ENCODE data around the gene NFXL1. TPM values are rescaled to one million over a fixed set of nuclear protein-coding genes. Genes with fewer than 3 reads are reported as not detected.

NFXL1 gene
- total and polyA plus RNA-seq, 4 experiments from 2014 or later, result 7.7 to 21.1 (median 12.7) TPM

DNA sequence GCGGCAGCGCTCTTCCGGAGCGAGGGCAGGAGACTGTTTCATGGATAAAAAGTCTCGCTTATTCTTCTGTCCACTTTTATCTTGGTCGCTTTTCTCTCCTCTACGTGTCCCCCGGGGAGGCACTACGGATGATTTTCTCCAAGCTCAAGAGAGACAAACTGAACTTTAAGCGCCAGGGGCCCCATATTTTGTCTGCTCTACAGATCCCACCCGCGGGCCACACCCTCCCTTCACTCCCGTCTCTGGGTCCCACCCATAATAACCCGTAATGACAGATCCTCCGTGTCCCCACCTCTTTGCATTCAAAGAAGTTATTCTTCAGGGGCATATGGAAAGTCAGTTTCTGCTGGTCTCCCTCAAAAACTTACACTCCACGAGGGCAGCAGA lies 76.5 kb downstream of the NFXL1 start, which contains the start of gene CORIN:
Gene CORIN, minus strand, starts transcription at position 160 of the 387 bp plus-strand sequence. Its CDS starts 118 bp downstream, at position 42.
- ChIA-PET POLR2A (ENCODE audit: partially characterized antibody) (interaction anchor here (0.9 to 1.9 kb wide), 5 partner anchors 10 to 306 kb away, joined by 3 to 4 read pairs (median 3); partner anchors contain the start of gene NFXL1), CTCF (ENCODE audit: partially characterized antibody) (interaction anchor here (0.7 to 5.8 kb wide), 6 partner anchors 10 to 168 kb away, joined by 3 to 53 read pairs (median 6); no protein-coding TSS in a partner anchor)
- H3K27me3 ChIP-seq (ENCODE audit: insufficient read depth, low read length), result no peaks in the 10 kb centered on the region
- peak within 1 kb of the TSS; percentile 54 to 81 for H3K4me3 ChIP-seq (ENCODE audit: low read length in 2 of 2)
- H3K4me3 Mint-ChIP-seq, result peak within 1 kb of the TSS; percentile 87 to 93 (median 89)
- H3K9me3 ChIP-seq (ENCODE audit: control insufficient read depth in 1 of 2, low read length in 2 of 2), result no peaks in the 10 kb centered on the region
- H3K36me3 Mint-ChIP-seq, result no peaks in the 10 kb centered on the region
- intact Hi-C loops (cut with micrococcal nuclease), result loop anchor here (1.0 to 2.0 kb wide), 2 partner anchors 76 to 95 kb away; partner anchors contain the start of gene NFXL1
- no peaks in the 10 kb centered on the region for H3K36me3 ChIP-seq (ENCODE audit: insufficient read depth, low read length)
- H3K4me1 ChIP-seq (ENCODE audit: insufficient read depth, low read length), result peaks cover 25% of the 10 kb centered on the region
- peaks cover 14 to 47% (median 20%) of the 10 kb centered on the region in 4 donors for H3K4me1 Mint-ChIP-seq
- peak in 1 of 5 donors; percentile 30 for DNase-seq
- H3K27ac ChIP-seq (ENCODE audit: low read depth, low read length), result no peak within 1 kb of the TSS
- peaks cover 0 to 3% (median 0%) of the 10 kb centered on the region in 8 donors for H3K9me3 Mint-ChIP-seq
- H3K27me3 Mint-ChIP-seq, result no peaks in the 10 kb centered on the region
- H3K27ac Mint-ChIP-seq, result peak within 1 kb of the TSS; percentile 36 to 75 (median 61)

GRCh38 chr4:47837094-47837907 lies 77.1 kb downstream of the NFXL1 start:
- H3K9me3 ChIP-seq (ENCODE audit: control insufficient read depth in 1 of 2, low read length in 2 of 2), result no peaks in the 10 kb centered on the region
- peaks cover 0 to 3% (median 0%) of the 10 kb centered on the region in 8 donors for H3K9me3 Mint-ChIP-seq
- H3K4me1 ChIP-seq (ENCODE audit: insufficient read depth, low read length), result peaks cover 25% of the 10 kb centered on the region
- H3K27ac ChIP-seq (ENCODE audit: low read depth, low read length), result no peak overlapping the region
- ChIA-PET CTCF (ENCODE audit: partially characterized antibody) (interaction anchor here (0.7 to 5.8 kb wide), 22 partner anchors 9 to 168 kb away, joined by 3 to 53 read pairs (median 4); no protein-coding TSS in a partner anchor), POLR2A (ENCODE audit: partially characterized antibody) (interaction anchor here (0.9 to 1.9 kb wide), 5 partner anchors 9 to 306 kb away, joined by 3 to 4 read pairs (median 3); partner anchors contain the start of gene NFXL1)
- no peaks in the 10 kb centered on the region for H3K27me3 ChIP-seq (ENCODE audit: insufficient read depth, low read length)
- no peaks in the 10 kb centered on the region for H3K36me3 Mint-ChIP-seq
- DNase-seq, result peak; percentile 37 to 60 (median 40)
- intact Hi-C loops (cut with micrococcal nuclease), result loop anchor here (1.0 kb wide), 1 partner anchor 77 kb away; the partner anchor contains the start of gene NFXL1
- peak overlapping the region in 6 of 7 donors; percentile 36 to 75 (median 62) for H3K27ac Mint-ChIP-seq
- peak overlapping the region; percentile 54 to 81 for H3K4me3 ChIP-seq (ENCODE audit: low read length in 2 of 2)
- peaks cover 14 to 47% (median 20%) of the 10 kb centered on the region in 4 donors for H3K4me1 Mint-ChIP-seq
- peak overlapping the region; percentile 87 to 93 (median 89) for H3K4me3 Mint-ChIP-seq
- no peaks in the 10 kb centered on the region for H3K36me3 ChIP-seq (ENCODE audit: insufficient read depth, low read length)
- H3K27me3 Mint-ChIP-seq, result no peaks in the 10 kb centered on the region

DNA sequence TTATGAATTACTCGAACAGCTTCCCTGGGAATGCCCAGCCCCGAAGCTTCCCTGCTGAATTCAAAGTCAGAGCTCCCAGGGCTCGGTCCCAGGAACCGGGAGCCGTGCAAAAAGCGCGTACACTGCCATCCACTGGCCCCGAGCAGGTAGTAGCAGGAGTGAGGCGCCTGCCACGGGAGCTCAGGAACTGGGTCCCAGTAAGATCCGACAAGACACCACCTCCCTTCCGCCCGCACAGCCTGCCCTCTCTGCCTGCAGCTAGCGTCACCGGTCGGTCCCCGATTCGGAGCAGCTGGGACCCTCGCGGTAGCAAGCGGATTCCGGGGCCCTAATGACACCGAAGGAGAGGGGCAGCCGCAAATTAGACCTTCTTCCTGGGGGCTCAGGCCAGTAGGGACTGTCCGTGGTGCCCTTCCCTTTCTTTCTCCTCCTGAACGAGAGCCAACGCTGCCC lies 77.7 kb downstream of the NFXL1 start:
- DNase-seq, result peak; percentile 30 to 66 (median 41)
- peak overlapping the region; percentile 87 to 93 (median 89) for H3K4me3 Mint-ChIP-seq
- peak overlapping the region; percentile 4 to 75 (median 48) for H3K27ac Mint-ChIP-seq
- no peak overlapping the region for H3K27ac ChIP-seq (ENCODE audit: low read depth, low read length)
- H3K27me3 ChIP-seq (ENCODE audit: insufficient read depth, low read length), result no peaks in the 10 kb centered on the region
- peak overlapping the region; percentile 54 to 81 for H3K4me3 ChIP-seq (ENCODE audit: low read length in 2 of 2)
- peaks cover 0 to 3% (median 0%) of the 10 kb centered on the region in 8 donors for H3K9me3 Mint-ChIP-seq
- no peaks in the 10 kb centered on the region for H3K27me3 Mint-ChIP-seq
- H3K36me3 Mint-ChIP-seq, result no peaks in the 10 kb centered on the region
- H3K9me3 ChIP-seq (ENCODE audit: control insufficient read depth in 1 of 2, low read length in 2 of 2), result no peaks in the 10 kb centered on the region
- CTCF ChIA-PET (ENCODE audit: partially characterized antibody), result interaction anchor here (0.7 to 5.8 kb wide), 25 partner anchors 8 to 167 kb away, joined by 3 to 53 read pairs (median 4); no protein-coding TSS in a partner anchor
- POLR2A ChIA-PET (ENCODE audit: partially characterized antibody), result interaction anchor here (1.0 to 1.9 kb wide), 5 partner anchors 9 to 150 kb away, joined by 3 to 4 read pairs (median 4); partner anchors contain the start of gene NFXL1
- no peaks in the 10 kb centered on the region for H3K36me3 ChIP-seq (ENCODE audit: insufficient read depth, low read length)
- peaks cover 25% of the 10 kb centered on the region for H3K4me1 ChIP-seq (ENCODE audit: insufficient read depth, low read length)
- intact Hi-C loops (cut with micrococcal nuclease), result loop anchor here (1.0 kb wide), 3 partner anchors 9 to 168 kb away; partner anchors contain the start of gene NFXL1
- peaks cover 14 to 47% (median 20%) of the 10 kb centered on the region in 4 donors for H3K4me1 Mint-ChIP-seq

- no peak overlapping the region for H3K27ac ChIP-seq (ENCODE audit: low read depth, low read length)
- peak overlapping the region in 1 of 7 donors; percentile 46 for H3K27ac Mint-ChIP-seq
- H3K27me3 Mint-ChIP-seq, result peaks cover 0 to 1% of the 10 kb centered on the region in 2 donors
- no peaks in the 10 kb centered on the region for H3K36me3 Mint-ChIP-seq
- H3K4me1 Mint-ChIP-seq, result peaks cover 14 to 47% (median 20%) of the 10 kb centered on the region in 4 donors
- no peaks in the 10 kb centered on the region for H3K36me3 ChIP-seq (ENCODE audit: insufficient read depth, low read length)
- ChIA-PET CTCF (ENCODE audit: partially characterized antibody) (interaction anchor here (1.5 to 3.5 kb wide), 3 partner anchors 12 to 166 kb away, joined by 3 to 19 read pairs (median 6); no protein-coding TSS in a partner anchor), POLR2A (ENCODE audit: partially characterized antibody) (interaction anchor here (1.0 kb wide), 1 partner anchor 79 kb away, joined by 4 read pairs; the partner anchor contains the start of gene NFXL1)
- intact Hi-C loops (cut with micrococcal nuclease), result no loop called here
- H3K4me3 Mint-ChIP-seq, result peak overlapping the region in 5 of 8 donors; percentile 88 to 93 (median 89)
- peaks cover 25% of the 10 kb centered on the region for H3K4me1 ChIP-seq (ENCODE audit: insufficient read depth, low read length)
- peaks cover 0 to 3% (median 0%) of the 10 kb centered on the region in 8 donors for H3K9me3 Mint-ChIP-seq
- no peaks in the 10 kb centered on the region for H3K9me3 ChIP-seq (ENCODE audit: control insufficient read depth in 1 of 2, low read length in 2 of 2)
- H3K4me3 ChIP-seq (ENCODE audit: low read length in 2 of 2), result no peak overlapping the region
- DNase-seq, result no peak
- H3K27me3 ChIP-seq (ENCODE audit: insufficient read depth, low read length), result no peaks in the 10 kb centered on the region
These were observed 78.9 kb downstream of the NFXL1 start for GRCh38 chr4:47835494-47835893.

DNA sequence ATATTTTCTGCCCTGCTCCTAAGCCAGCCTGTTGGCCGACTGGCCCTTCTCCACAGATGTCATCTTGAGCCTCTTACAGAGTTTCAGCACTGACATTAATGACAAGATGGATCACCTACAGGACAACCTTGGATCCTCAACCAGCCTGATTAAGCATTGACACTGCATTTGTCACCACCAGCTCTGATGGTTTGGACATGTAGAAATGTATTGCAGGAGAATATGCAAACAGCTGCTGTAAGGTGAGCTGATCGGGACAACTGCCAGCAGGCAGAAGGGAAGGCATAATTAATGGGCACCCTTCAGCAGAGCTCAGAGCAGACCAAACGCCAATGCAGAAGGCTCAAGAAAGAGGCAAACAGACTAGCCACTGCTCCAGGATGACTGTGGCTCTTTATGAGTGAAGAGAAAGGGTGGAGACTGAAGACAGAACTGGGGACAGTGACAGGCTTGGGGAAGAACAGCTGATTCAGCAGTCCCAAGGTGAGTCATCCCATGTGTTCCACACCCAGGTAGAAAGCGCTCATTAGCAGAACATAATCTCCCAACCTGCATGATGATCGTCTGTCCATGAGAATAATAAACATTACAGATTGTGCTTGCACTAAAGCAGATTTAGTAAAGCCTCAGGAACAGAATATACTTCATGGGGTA lies 83.2 kb downstream of the NFXL1 start:
- Histone ChIP-seq H3K36me3 (ENCODE audit: insufficient read depth, low read length) (no peaks in the 10 kb centered on the region), H3K4me3 (ENCODE audit: low read length in 2 of 2) (no peak overlapping the region), H3K9me3 (ENCODE audit: control insufficient read depth in 1 of 2, low read length in 2 of 2) (no peaks in the 10 kb centered on the region), H3K27me3 (ENCODE audit: insufficient read depth, low read length) (no peaks in the 10 kb centered on the region), H3K27ac (ENCODE audit: low read depth, low read length) (no peak overlapping the region), H3K4me1 (ENCODE audit: insufficient read depth, low read length) (peaks cover 21% of the 10 kb centered on the region)
- Mint-ChIP-seq H3K36me3 (no peaks in the 10 kb centered on the region), H3K27me3 (peaks cover 0 to 3% of the 10 kb centered on the region in 2 donors), H3K4me3 (no peak overlapping the region), H3K27ac (no peak overlapping the region), H3K9me3 (peaks cover 0 to 3% (median 0%) of the 10 kb centered on the region in 8 donors), H3K4me1 (peaks cover 11 to 30% (median 21%) of the 10 kb centered on the region in 4 donors)
- intact Hi-C loops (cut with micrococcal nuclease), result no loop called here
- ChIA-PET CTCF (ENCODE audit: partially characterized antibody) (interaction anchor here (1.2 to 1.5 kb wide), 2 partner anchors 8 to 10 kb away, joined by 3 to 4 read pairs; no protein-coding TSS in a partner anchor), POLR2A (ENCODE audit: partially characterized antibody) (no interaction called here)
- no peak for DNase-seq

GRCh38 chr4:47830265-47831025 lies 83.9 kb downstream of the NFXL1 start:
- Histone ChIP-seq H3K36me3 (ENCODE audit: insufficient read depth, low read length) (no peaks in the 10 kb centered on the region), H3K4me1 (ENCODE audit: insufficient read depth, low read length) (peaks cover 14% of the 10 kb centered on the region), H3K27me3 (ENCODE audit: insufficient read depth, low read length) (no peaks in the 10 kb centered on the region), H3K27ac (ENCODE audit: low read depth, low read length) (no peak overlapping the region), H3K9me3 (ENCODE audit: control insufficient read depth in 1 of 2, low read length in 2 of 2) (no peaks in the 10 kb centered on the region), H3K4me3 (ENCODE audit: low read length in 2 of 2) (no peak overlapping the region)
- Mint-ChIP-seq H3K9me3 (peaks cover 0 to 3% (median 0%) of the 10 kb centered on the region in 8 donors), H3K36me3 (no peaks in the 10 kb centered on the region), H3K27me3 (peaks cover 0 to 3% of the 10 kb centered on the region in 2 donors), H3K4me3 (no peak overlapping the region), H3K27ac (no peak overlapping the region), H3K4me1 (peaks cover 9 to 25% (median 15%) of the 10 kb centered on the region in 4 donors)
- no peak for DNase-seq
- ChIA-PET CTCF (ENCODE audit: partially characterized antibody) (interaction anchor here (1.2 to 1.5 kb wide), 2 partner anchors 9 to 11 kb away, joined by 3 to 4 read pairs; no protein-coding TSS in a partner anchor), POLR2A (ENCODE audit: partially characterized antibody) (no interaction called here)
- intact Hi-C loops (cut with micrococcal nuclease), result no loop called here
